Measurements from ENCODE around the gene PCBD2.
"Not testable (repeated sequence)": the region's sequence is repeated elsewhere in the genome, so short reads cannot be mapped to it uniquely, and the experiment has no call there.

PCBD2 gene

GRCh38 chr5:134892282-134892681, 12.6 kb upstream of the PCBD2 start:
- H3K27ac ChIP-seq = no peak overlapping the region
- TF ChIP-seq CTCF (IDR thresholded peaks at IDR 0.05) = no peak
- DNase-seq (ENCODE audit: low spot score) = no peak
- no peak overlapping the region for H3K4me3 ChIP-seq

DNA sequence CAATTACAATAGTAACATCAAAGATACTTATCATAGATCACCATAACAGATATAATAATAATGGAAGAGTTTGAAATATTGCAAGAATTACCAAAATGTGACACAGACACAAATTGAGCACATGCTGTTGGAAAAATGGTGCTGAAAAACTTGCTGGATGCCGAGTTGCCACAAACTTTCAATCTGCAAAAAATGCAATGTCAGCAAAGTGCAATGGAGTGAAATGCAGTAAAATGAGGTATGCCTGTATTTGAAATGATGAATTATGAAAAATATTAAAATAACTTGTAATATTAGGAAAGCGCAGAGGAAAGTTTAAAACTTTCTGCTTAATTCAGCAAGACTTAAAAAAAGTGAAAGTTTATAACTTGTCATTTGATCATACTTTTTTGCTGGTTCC, 12.0 kb upstream of the PCBD2 start:
- no peak overlapping the region for H3K4me3 ChIP-seq
- no peak for TF ChIP-seq CTCF (IDR thresholded peaks at IDR 0.05)
- no peak overlapping the region for H3K27ac ChIP-seq
- DNase-seq (ENCODE audit: low spot score) = no peak

DNA sequence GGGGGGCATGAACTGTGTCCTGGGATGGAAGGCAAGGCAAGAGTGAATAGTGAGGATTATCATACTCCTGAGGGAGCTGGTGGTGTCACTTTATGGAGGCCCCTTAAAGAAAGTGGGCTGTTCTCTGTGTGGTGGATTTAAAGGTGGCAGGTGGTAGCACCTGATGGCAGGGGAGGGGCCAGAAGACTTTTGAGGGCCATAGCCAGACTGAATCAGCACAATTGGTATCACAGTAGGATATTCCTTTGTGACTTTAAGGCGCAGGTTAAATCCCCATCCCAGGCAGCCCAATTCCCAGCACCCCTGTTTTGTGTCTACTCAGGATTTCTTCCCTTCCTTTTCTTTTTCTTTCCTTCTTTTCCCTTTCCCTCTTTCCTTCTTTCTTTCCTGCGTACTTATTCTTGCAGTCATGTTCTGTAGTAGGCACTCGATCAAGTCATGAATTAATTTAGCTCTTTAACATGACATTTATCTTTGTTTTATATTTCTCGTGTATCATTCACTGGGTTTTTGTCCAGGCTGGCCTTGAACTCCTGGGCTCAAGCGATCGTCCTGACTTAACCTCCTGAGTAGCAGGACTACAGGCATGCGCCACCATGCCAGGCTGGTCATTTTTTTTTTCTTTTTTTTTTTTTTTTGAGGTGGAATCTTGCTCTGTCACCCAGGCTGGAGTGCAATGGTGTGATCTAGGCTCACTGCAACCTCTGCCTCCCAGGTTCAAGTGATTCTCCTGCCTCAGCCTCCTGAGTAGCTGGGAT, 11.0 kb upstream of the PCBD2 start:
- no peak for TF ChIP-seq CTCF (IDR thresholded peaks at IDR 0.05)
- H3K27ac ChIP-seq = no peak overlapping the region

DNA sequence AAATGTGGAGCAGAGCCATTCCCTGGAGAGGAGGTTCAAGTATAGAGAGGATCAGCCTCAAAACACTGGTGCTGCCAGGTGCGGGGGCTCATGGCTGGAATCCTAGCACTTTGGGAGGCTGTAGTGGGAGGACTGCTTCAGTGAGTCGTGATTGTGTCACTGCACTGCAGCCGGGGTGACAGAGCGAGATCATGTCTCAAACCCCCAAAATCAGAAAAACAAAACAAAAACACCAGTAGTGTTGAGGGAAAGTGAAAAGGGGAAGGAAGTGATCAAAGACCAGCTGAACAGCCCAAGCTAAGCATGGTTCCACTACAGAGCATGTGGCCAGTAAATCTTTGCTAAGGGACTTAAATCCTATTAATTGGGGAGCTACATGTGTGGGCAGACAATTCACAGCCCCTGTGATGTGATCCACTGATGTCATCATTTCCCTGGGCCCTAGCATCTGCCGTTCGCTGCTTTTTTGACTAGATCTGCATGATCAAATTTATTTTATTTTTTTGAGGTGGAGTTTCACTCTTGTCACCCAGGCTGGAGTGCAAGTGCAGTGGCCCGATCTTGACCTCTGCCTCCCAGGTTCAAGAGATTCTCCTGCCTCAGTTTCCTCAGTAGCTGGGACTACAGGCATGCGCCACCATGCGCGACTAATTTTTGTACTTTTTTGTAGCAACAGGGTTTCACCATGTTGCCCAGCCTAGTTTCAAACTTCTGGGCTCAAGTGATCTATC, 2.7 kb upstream of the PCBD2 start:
- TF ChIP-seq CTCF (IDR thresholded peaks at IDR 0.05) = no peak
- H3K4me3 ChIP-seq = no peak overlapping the region
- DNase-seq (ENCODE audit: low spot score) = no peak
- no peak overlapping the region for H3K27ac ChIP-seq

More for the DNA sequence above, 11.0 kb upstream of the PCBD2 start:
- no peak overlapping the region for H3K4me3 ChIP-seq
- DNase-seq (ENCODE audit: low spot score) = no peak

DNA sequence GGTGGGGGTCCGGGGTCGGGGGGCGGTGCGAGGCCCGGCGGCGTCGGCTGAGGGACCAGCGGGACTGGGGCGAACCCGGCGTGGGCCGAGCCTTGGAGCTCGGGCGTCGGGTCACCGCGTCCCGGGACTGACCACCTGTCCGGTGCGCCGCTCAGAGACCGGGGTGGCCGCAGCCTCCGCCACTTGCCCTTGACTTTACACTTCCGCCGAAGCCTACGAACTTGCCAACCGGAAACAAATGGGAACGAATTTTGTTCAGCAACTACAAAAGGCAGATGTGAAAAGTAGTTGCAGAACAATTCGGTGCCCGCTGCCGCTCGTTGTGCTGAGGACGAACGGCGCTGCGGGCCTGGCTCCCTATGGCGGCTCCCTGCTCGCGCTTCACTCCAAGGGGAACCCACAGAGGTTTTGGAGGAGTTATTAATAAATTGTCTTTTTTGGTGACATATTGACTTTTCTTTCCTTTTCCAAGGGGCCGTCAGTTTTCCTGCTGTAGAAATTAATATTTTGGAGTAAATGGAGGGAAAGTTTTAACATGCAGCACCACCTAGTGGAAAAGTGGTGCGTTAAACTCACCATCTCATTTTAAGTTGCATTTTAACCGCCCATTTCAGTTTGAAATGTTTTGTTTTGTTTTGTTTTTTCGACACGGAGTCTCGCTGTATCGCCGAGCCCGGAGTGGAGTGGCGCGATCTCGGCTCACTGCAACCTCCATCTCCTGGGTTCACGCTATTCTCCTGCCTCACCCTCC, 490 bp downstream of the PCBD2 start:
- DNase-seq (ENCODE audit: low spot score) = peak; percentile 83
- H3K27ac ChIP-seq = peak overlapping the region; percentile 96 to 100

DNA sequence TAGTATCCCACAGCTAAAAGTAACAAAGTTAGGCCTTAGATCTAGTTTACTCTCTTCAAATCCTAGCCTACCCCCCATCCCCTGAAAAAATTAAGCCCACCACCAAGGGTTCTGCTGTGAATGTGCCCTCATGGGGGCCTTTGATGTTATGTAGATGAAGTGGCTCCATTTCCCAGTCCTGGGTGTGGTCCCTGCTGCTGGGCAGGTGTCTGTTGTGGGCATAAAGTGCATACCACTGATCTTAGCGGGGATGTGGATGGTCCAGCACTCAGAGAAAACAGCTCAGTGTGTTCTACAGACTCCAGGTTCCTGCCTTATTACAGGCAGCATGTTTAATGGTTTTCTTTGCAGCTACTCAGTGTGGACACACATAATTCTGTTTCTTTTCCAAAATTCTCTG, 1.9 kb downstream of the PCBD2 start:
- Histone ChIP-seq H3K27ac (no peak overlapping the region), H3K4me3 (no peak overlapping the region)
- TF ChIP-seq CTCF (IDR thresholded peaks at IDR 0.05) = no peak
- no peak for DNase-seq (ENCODE audit: low spot score)

More for the DNA sequence above, 490 bp downstream of the PCBD2 start:
- H3K4me3 ChIP-seq = peak overlapping the region; percentile 98
- TF ChIP-seq CTCF (IDR thresholded peaks at IDR 0.05) = peak; percentile 65

- not testable (repeated sequence) for DNase-seq (ENCODE audit: low spot score); H3K4me3 ChIP-seq; H3K27ac ChIP-seq
Observed at GRCh38 chr5:134910752-134911151, 5.8 kb downstream of the PCBD2 start.
